IMR-90 (cell line): Measurements from ENCODE around the gene FARP1. TPM values are rescaled to one million over a fixed set of nuclear protein-coding genes. Genes with fewer than 3 reads are reported as not detected.

Experiments used
- ATAC-seq: fragments of 200-7000 bp; cut with Tn5 transposase; 2 replicates; pipeline ENCODE4 v1.9.1; 2020; ENCODE audit warnings: low read depth, mild to moderate bottlenecking, moderate library complexity
- BruUV-seq: library from RNA; stranded (reverse); fragments of 400-500 nt; replicated peaks from 2 replicates; lab custom pipeline; 2021; lab: Mats Ljungman, UMichigan
- CTCF ChIA-PET: fragments of 300-600 bp; formaldehyde crosslinking; extraction: SDS; loops from one replicate; lab custom pipeline; 2021; ENCODE audit warnings: antibody characterized with exemption; lab: Yijun Ruan, JAX
- POLR2A ChIA-PET: fragments of 300-600 bp; sonication (Branson Sonifier 250); formaldehyde crosslinking; loops from one replicate; lab custom pipeline; 2022; ENCODE audit warnings: antibody characterized with exemption; ENCODE audit not compliant: unreplicated experiment; lab: Charles Lee
- DNase-seq: peaks from one replicate; pipeline ENCODE4 v3.0.0; 2013
- H2AFZ ChIP-seq: replicated peaks from 2 replicates; pipeline ENCODE3; 2013; ENCODE audit warnings: low read length, mild to moderate bottlenecking; ENCODE audit not compliant: poor library complexity
- H2AK5ac ChIP-seq: 2 replicates; pipeline ENCODE4 v1.6.1; 2013; ENCODE audit warnings: low read depth, low read length, inconsistent platforms
- H2AK9ac ChIP-seq: replicated peaks from 2 replicates; pipeline ENCODE3; 2013; ENCODE audit warnings: mild to moderate bottlenecking, low read depth, low read length, moderate library complexity; ENCODE audit not compliant: poor library complexity
- H2BK120ac ChIP-seq: 2 replicates; pipeline ENCODE4 v1.6.1; 2013; ENCODE audit warnings: low read depth, low read length, inconsistent platforms
- H2BK15ac ChIP-seq: 3 replicates; pipeline ENCODE4 v1.6.1; 2013; ENCODE audit warnings: low read depth, low read length, inconsistent platforms
- H2BK20ac ChIP-seq: 2 replicates; pipeline ENCODE4 v1.6.1; 2013; ENCODE audit warnings: low read depth, mild to moderate bottlenecking, inconsistent platforms, low read length, moderate library complexity
- H2BK5ac ChIP-seq: 2 replicates; pipeline ENCODE4 v1.6.1; 2013; ENCODE audit warnings: mild to moderate bottlenecking, low read depth, low read length, inconsistent platforms; ENCODE audit not compliant: poor library complexity, severe bottlenecking
- H3K14ac ChIP-seq: replicated peaks from 2 replicates; pipeline ENCODE4 v1.6.1; 2013; ENCODE audit warnings: low read depth, low read length, inconsistent platforms
- H3K18ac ChIP-seq: 2 replicates; pipeline ENCODE4 v1.6.1; 2013; ENCODE audit warnings: low read depth, low read length, control low read depth
- H3K23ac ChIP-seq: 2 replicates; pipeline ENCODE4 v1.6.1; 2013; ENCODE audit warnings: low read depth, low read length, inconsistent platforms
- H3K27ac ChIP-seq: 2 replicates; pipeline ENCODE4 v1.5.1; 2013; ENCODE audit warnings: mild to moderate bottlenecking, control low read depth, low read length; ENCODE audit not compliant: insufficient read depth
- H3K27me3 ChIP-seq: 2 replicates; pipeline ENCODE4 v1.6.1; 2013; ENCODE audit warnings: low read length; ENCODE audit not compliant: control insufficient read depth, insufficient read depth
- H3K36me3 ChIP-seq: 2 replicates; pipeline ENCODE4 v1.6.1; 2013; ENCODE audit warnings: low read length, mixed read lengths; ENCODE audit not compliant: control insufficient read depth, insufficient read depth
- H3K4ac ChIP-seq: 2 replicates; pipeline ENCODE4 v1.6.1; 2013; ENCODE audit warnings: low read depth, low read length, inconsistent platforms
- H3K4me1 ChIP-seq: 2 replicates; pipeline ENCODE4 v1.6.1; 2013; ENCODE audit warnings: low read length, mixed read lengths; ENCODE audit not compliant: control insufficient read depth, insufficient read depth
- H3K4me2 ChIP-seq: 2 replicates; pipeline ENCODE4 v1.6.1; 2013; ENCODE audit warnings: low read depth, mild to moderate bottlenecking, control low read depth, low read length, moderate library complexity
- H3K4me3 ChIP-seq: 2 replicates; pipeline ENCODE4 v1.5.1; 2013; ENCODE audit warnings: low read depth, mild to moderate bottlenecking, control low read depth, low read length, moderate library complexity; ENCODE audit not compliant: insufficient read depth
- H3K56ac ChIP-seq: 2 replicates; pipeline ENCODE4 v1.6.1; 2013; ENCODE audit warnings: low read length, inconsistent platforms; ENCODE audit not compliant: insufficient read depth; ENCODE audit errors: extremely low read depth
- H3K79me1 ChIP-seq, 2 experiments: 2 replicates each; pipeline ENCODE4 v1.6.1; 2013; ENCODE audit warnings: low read length in 2 of 2, inconsistent platforms in 1 of 2, low read depth in 1 of 2
- H3K9ac ChIP-seq: 2 replicates; pipeline ENCODE4 v1.6.1; 2013; ENCODE audit warnings: low read depth, low read length, control low read depth
- H3K9me1 ChIP-seq: 2 replicates; pipeline ENCODE4 v1.6.1; 2013; ENCODE audit warnings: low read length, inconsistent platforms; ENCODE audit not compliant: insufficient read depth
- H3K9me3 ChIP-seq: 2 replicates; pipeline ENCODE4 v1.6.1; 2013; ENCODE audit warnings: low read length; ENCODE audit not compliant: control insufficient read depth, insufficient read depth
- H4K20me1 ChIP-seq: 2 replicates; pipeline ENCODE4 v1.6.1; 2013; ENCODE audit warnings: low read length, inconsistent platforms; ENCODE audit not compliant: insufficient read depth
- H4K5ac ChIP-seq: 2 replicates; pipeline ENCODE4 v1.6.1; 2013; ENCODE audit warnings: mild to moderate bottlenecking, low read depth, low read length, control low read depth
- H4K8ac ChIP-seq, 2 experiments: 2 replicates each; pipeline ENCODE4 v1.6.1; 2013; ENCODE audit warnings: low read depth in 2 of 2, low read length in 2 of 2, control low read depth in 1 of 2, inconsistent platforms in 1 of 2
- H4K91ac ChIP-seq: 2 replicates; pipeline ENCODE4 v1.6.1; 2013; ENCODE audit warnings: low read depth, low read length, inconsistent platforms; ENCODE audit not compliant: insufficient read depth
- NFE2L2 ChIP-seq: fragments of 150-350 bp; IDR thresholded peaks from 2 replicates; pipeline ENCODE4 v1.6.1; 2016; ENCODE audit warnings: low read depth, mild to moderate bottlenecking, low read length
- WGBS, 2 experiments: methylation state at CpG; one replicate each; pipeline versions ENCODE4 v1.1.5 to v1.1.7; 2013; ENCODE audit warnings: missing lambda C conversion rate in 2 of 2; ENCODE audit not compliant: insufficient read length in 1 of 2; ENCODE audit errors: extremely low coverage in 2 of 2; 5-methylcytosine and 5-hydroxymethylcytosine counted together
- dilution Hi-C: fragments of 300-500 bp; cut with HindIII; formaldehyde crosslinking; loops from one replicate; pipeline ENCODE4 v1.14.3; 2018; ENCODE audit warnings: low sequenced_read_pairs; ENCODE audit not compliant: unreplicated experiment
- in situ Hi-C: fragments of 300-500 bp; cut with MboI; formaldehyde crosslinking; loops from 3 replicates; pipeline ENCODE4 v1.14.3; 2019; ENCODE audit warnings: low sequenced_read_pairs, inconsistent platforms, mixed read lengths
- intact Hi-C: fragments of 100-400 bp; cut with micrococcal nuclease; formaldehyde crosslinking; loops from 2 replicates; pipeline ENCODE4 v1.10.0; 2022
- polyA plus RNA-seq, 3 experiments: library from polyadenylated mRNA; depleted of rRNA; stranded (reverse); fragments of >200 nt; gene quantifications; 2 replicates each; pipeline ENCODE4 v1.2.3, GENCODE V29; 2012; ENCODE audit warnings: low replicate concordance in 1 of 3
- total RNA-seq: library from RNA; depleted of rRNA; stranded (reverse); fragments of >200 nt; gene quantifications from 2 replicates; pipeline ENCODE4 v1.2.3, GENCODE V29; 2012

Gene FARP1
- total and polyA plus RNA-seq, 2 of the 4 experiments (the other 2 are of a cell fraction), result 39.6 to 57.0 TPM

DNA sequence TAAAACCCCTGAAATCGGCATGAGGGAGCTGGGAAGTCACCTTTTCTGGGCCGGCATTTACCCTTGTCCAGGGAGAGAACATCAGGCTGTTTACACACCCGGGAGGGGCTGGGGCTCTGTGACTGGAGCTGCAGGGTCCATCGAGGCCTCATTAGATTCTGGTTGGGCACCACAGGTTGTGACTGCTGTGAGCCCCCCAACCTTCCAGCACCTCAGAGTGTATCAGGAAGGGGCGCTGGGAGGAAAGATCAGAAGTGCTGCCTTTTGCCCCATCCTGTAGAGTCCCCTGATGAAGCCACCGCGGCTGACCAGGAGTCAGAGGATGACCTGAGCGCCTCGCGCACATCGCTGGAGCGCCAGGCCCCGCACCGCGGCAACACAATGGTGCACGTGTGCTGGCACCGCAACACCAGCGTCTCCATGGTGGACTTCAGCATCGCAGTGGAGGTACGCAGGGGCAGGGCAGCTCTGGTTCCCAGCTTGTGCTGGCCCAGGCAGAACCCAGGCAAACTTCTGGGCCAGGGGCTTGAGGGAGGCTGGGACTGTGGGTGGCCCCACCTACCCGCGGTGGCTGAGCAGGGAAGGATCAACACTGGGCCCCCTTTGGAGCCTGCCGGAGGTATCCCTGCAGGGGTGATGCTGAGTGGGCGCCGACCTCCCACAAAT, 297.6 kb downstream of the FARP1 start:
- H3K79me1 ChIP-seq, result peaks cover 0 to 34% of the 10 kb centered on the region in 2 experiments; a peak in 2 of 4 replicates
- POLR2A ChIA-PET, result no interaction called here
- no peak overlapping the region for H2AK9ac ChIP-seq
- CTCF ChIA-PET, result no interaction called here
- H3K4me1 ChIP-seq, result peaks cover 6% of the 10 kb centered on the region
- H2BK120ac ChIP-seq, result no peak overlapping the region
- H4K20me1 ChIP-seq, result peaks cover 17% of the 10 kb centered on the region
- no peaks in the 10 kb centered on the region for H3K9me3 ChIP-seq
- no peak overlapping the region for H3K4ac ChIP-seq
- no peak overlapping the region for H2BK5ac ChIP-seq
- no peak overlapping the region for H4K91ac ChIP-seq
- no peak for TF ChIP-seq NFE2L2
- no peak overlapping the region for H2BK20ac ChIP-seq
- no peak overlapping the region for H3K9ac ChIP-seq
- BruUV-seq, result no TSS peak
- no peak overlapping the region for H3K23ac ChIP-seq
- H3K36me3 ChIP-seq, result peaks cover 73% of the 10 kb centered on the region
- H3K18ac ChIP-seq, result no peak overlapping the region
- H2AK5ac ChIP-seq, result no peak overlapping the region
- no peak overlapping the region for H3K14ac ChIP-seq
- no peak for DNase-seq
- H3K9me1 ChIP-seq, result peaks cover 11% of the 10 kb centered on the region
- intact Hi-C loops (loop anchor here (10.0 kb wide), 1 partner anchor 586 kb away; no protein-coding TSS in a partner anchor), in situ Hi-C loops (loop anchor here (10.0 to 25.0 kb wide), 2 partner anchors 586 to 597 kb away; no protein-coding TSS in a partner anchor), dilution Hi-C loops (no loop called here)
- H3K56ac ChIP-seq, result no peak overlapping the region
- no peaks in the 10 kb centered on the region for H3K27me3 ChIP-seq
- H3K4me2 ChIP-seq, result no peak overlapping the region
- WGBS, 2 experiments, result 97% methylated on average over 19 of the region's 25 CpGs; no CpG with 5 or more reads in 1 of the 2 experiments
- H3K27ac ChIP-seq, result no peak overlapping the region
- H2BK15ac ChIP-seq, result no peak overlapping the region
- ATAC-seq, result no peak
- H4K8ac ChIP-seq, result no peak overlapping the region
- no peak overlapping the region for H4K5ac ChIP-seq
- H2AFZ ChIP-seq, result peak overlapping the region; percentile 32
- H3K4me3 ChIP-seq, result no peak overlapping the region
